NCI-H1092 treated with DMSO at 0.1 percent for 48 hours (cell line): ENCODE measurements around the gene CPNE8.

ENCODE experiments used
- DNase-seq: peaks from one replicate; lab custom pipeline; 2025; lab: John Stamatoyannopoulos, UW

CPNE8 gene

DNA sequence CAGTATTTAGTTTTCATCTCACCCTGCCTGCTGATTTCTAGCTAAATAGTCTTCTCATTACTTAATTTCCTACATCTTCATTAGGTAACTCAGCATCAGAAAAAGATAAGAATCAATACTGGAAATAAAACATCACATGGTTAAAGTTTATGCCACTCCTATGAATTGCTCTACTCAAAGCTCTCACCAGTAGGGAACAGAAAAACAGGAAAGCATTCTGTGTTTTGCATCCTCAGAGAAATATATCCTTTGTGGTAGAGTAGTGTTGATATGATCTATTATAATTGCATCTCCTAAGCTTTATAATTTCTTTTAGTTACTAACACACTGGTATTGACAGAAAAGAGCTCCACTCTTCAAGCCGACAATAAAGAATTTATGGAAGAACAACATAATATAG lies 9.9 kb downstream of the CPNE8 start:
- no peak for DNase-seq

DNA sequence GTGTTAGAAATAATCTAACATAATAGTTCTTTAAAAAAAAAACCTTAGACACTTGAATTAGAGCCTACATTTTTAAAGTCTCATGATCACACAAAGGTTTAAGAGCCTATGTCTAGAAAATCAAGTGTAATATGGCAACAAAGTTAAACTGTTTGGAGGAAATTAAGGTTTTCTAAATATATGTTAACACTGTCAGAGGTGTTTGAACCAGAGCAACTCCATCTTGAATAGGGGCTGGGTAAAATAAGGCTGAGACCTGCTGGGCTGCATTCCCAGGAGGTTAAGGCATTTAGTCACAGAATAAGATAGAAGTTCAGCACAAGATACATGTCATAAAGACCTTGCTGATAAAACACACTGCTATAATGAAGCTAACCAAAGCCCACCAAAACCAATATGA lies 12.4 kb downstream of the CPNE8 start:
- no peak for DNase-seq

- DNase-seq = no peak
These were observed 13.2 kb downstream of the CPNE8 start for GRCh38 chr12:38892087-38892786.

GRCh38 chr12:38890102-38890855 lies 15.1 kb downstream of the CPNE8 start:
- no peak for DNase-seq

- DNase-seq = no peak
These were observed 16.0 kb downstream of the CPNE8 start for GRCh38 chr12:38889297-38889815.

- no peak for DNase-seq
These were observed 17.6 kb downstream of the CPNE8 start for GRCh38 chr12:38887770-38888169.

- no peak for DNase-seq
These were observed 18.5 kb downstream of the CPNE8 start for GRCh38 chr12:38886931-38887330.

DNA sequence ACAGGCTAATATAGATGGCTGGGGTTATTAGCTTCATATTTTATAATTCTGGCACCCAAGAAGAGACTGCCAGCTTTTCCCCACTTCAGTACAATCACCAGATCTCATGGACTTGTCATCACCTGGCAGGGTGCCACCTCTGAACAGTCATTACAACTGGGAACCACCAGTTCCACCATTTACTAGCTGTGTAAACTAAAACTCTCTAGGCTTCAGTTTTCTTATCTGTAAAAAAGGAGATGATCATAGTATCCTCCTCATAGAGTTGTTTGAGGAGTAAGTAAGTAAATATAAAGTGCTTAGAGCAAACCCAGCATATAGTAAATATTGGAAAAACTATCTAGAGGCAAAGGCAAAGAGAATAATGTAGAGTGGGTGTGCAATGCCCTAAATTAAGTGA lies 19.3 kb downstream of the CPNE8 start:
- DNase-seq = no peak

DNA sequence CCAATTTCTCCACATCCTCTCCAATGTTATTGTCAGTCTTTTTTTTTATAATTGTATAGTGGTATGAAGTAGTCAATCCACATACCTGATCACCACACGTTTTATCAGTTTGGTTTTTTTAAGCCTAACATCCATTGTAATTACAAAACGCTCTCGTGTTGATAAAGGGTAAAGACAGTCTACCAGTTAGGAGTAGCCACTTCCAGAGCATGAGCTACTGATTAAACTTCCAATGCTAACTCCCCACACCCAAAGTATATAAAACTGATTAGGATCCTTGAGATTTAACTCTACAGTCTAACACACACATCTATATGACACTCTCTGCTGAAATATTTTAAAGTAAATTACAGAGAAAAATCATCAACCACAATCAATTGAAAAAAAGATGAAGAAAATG lies 20.7 kb downstream of the CPNE8 start:
- no peak for DNase-seq

DNA sequence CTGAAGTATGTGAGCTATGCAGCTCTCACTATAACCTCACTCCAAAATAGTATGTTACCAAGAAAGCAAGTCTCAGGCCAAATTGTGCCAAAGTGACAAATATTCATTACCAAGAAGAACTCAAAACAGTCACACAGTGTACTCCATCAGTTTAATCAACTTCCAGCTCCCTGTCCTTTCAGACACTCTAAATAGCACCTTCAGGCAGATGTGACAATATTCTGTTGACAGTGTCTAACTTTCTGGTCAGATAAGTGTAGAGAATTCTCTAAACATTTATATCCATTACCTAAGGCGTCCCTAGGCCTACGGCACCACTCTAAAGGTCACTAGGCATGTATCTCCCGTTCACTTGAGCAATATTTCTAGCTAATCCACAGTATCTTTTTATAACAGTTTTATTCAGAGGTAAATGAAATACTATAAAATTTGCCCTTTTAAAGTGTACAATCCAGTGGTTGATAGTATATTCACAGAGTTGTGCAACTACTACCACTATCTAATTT lies 21.7 kb downstream of the CPNE8 start:
- no peak for DNase-seq

DNA sequence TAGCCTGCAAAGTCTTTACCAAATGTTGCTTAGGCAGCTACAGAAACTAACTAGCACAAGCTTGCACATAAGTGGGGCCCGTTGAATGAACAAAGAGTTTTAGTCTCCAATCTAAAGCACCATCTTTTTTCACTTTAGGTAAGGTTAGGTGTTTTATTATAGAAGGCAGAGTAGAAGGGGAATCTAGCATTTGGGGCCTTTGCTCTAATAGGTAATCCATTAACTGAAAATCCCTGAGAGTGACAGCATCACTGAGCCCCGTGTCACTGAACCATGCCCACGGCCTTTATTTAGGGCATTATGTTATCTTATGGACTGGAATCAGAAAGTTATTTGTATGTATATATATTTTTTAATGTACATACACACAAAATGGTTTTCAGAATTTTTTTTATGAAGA lies 25.1 kb downstream of the CPNE8 start:
- no peak for DNase-seq

DNA sequence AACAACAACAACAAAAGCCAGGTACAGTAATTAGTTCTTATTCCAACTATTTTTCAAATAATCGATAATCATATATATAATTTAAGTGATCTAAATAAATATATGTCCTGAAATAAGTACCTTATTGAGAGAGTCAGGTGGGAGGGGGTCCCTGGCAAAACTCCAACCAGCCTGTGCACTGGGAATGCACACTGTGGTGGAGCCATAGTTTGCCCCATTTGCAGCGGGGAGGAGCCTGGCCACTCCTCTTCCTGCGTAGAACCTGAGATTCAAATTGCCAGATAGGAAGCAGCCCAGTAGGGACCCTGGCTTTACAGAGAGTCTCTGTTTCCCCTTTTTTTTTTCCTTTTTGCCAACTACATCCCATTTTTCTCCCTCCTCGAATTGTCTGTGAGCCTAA lies 26.4 kb downstream of the CPNE8 start:
- DNase-seq = no peak

GRCh38 chr12:38878333-38878705 lies 27.1 kb downstream of the CPNE8 start:
- DNase-seq = no peak

DNA sequence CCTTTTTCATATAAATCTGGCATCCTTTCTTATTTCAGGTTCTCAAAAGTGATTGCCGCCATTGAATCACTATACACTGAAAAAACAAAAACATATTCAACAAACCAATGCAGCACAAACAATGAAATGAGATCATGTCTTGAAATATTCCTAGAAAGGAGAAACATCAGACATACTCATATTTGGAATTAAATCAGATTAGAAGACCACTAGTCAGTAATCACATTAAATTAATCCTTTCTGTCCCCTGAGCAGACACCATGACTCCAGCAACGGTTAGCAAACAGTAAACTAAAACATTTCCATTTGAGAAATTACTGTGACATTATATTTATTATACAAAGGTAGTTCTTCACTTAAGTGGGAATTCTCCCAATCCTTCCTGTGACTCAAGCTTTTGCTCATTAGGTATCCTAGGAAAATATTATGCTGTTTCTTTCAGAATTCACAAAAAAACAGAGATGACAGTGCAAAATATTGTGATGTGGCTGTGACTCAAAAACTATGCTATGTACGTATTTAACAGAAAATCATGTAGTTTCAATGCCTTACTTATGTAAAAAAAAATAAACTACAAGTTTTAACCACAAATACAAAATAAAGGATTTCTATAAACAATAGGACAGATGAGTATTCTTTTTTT lies 29.7 kb downstream of the CPNE8 start:
- DNase-seq = no peak

- no peak for DNase-seq
These were observed 32.8 kb downstream of the CPNE8 start for GRCh38 chr12:38872561-38872960.

- no peak for DNase-seq
These were observed 33.2 kb downstream of the CPNE8 start for GRCh38 chr12:38872156-38872555.

DNA sequence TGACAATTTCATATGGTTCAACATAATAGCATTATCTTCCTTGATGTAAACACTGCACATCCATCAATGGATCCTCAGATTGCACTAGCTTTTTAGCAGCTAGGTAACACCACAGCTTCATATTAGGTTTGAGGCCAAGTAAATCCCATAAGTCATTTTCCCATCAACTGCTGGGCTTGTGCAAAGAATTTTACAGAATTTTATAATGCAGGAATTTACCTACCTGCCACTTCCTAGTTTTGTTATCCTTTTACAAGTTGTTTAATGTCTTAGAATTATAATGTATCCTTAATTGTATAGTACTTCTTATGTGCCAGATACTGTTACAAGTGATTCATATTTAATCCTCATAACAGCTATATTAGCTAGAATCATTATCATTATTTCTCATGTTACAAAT lies 36.4 kb downstream of the CPNE8 start:
- DNase-seq = no peak

DNA sequence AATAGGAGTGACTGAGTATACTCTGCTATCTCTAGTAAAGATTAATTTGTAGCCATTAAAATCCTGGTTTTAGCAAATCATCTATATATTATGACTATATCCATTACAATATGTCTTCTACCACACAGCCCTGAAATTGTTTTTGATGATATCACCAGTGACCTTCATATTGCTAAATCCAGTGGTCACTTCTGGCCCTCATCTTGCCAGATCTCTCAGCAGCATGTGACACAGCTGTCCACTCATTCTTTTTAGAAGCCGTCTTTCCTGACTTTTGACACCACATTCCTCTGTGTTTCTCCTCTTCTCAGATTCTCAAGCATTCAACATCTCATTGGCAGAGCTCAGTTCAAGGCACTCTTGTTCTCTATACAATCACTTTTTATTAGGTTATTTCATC lies 54.9 kb downstream of the CPNE8 start:
- DNase-seq = no peak

DNA sequence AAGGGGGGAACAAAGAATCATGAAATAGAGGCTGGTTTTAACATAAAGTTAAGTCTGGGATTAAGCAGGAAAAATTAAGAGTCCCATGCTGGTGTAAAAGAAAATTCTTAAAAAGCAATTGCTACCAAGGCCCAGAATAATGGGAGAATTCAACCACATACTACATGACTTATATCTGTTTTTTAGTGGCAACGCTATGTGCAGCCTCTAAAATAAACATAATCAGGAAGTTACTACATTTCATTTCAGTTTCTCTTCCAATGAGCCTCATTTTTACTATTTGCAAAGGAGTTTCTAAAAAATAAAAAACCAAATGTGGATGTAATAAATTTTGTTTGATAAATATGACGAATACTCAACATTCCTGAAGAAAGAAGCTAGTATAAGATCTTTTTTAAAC lies 58.1 kb downstream of the CPNE8 start:
- no peak for DNase-seq

GRCh38 chr12:38844267-38844666 lies 61.1 kb downstream of the CPNE8 start:
- DNase-seq = no peak

DNA sequence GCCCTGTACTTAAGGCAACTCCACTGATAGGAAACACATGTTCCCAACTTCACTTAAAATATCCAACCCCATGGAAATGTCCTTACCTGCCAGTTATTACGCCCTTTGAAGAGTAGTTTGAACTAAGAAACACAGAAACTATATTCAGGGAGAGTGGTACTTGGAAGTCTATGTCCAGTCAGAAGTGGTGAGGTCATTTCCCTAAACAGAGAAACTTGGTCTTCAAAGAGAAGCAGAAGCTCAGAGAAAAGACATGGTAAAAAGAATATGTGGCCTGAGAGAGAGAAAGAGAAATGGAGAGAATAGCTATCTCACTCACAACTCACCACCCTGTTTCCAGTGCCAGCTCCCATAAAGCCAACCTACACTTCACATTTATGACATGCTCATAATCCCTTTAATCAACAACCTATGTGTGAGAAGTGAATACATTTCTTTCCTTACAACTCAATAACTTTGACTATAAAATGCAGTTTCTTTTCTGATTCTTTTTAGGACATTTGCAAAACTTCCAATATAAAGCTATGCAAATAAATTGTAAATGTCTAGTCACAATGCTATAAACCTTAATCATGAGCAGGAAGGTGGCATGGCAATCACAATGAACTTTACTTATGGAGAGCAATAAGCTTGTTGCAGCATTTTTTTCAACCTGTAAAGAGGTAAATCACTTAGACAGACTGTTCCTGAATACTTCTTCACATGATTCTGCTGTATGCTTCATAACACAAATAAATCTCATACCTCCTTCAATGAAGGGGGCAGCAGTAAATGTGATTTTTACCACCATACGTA lies 67.1 kb downstream of the CPNE8 start:
- no peak for DNase-seq

DNA sequence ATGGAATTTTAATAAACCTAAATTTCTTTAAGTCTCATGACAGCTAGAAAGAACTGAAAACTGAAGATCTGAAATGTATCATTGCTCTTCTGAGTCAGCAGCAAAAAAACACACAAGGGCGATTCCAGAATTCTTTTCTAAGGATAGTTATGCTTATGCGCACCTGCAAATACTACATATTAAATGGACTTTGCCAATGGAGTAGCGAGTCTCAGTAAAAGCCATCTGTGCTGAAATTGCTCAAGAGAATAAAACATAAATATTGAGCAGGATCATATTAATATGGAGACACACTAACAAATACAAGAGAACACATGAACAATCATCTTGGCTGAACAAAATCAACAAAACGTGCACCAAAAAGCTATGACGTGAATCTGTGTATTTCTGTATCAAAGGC lies 73.7 kb downstream of the CPNE8 start:
- DNase-seq = no peak
